ENCODE measurements around the gene TRPV5. TPM values are rescaled to one million over a fixed set of nuclear protein-coding genes. Genes with fewer than 3 reads are reported as not detected.

The TRPV5 gene
- polyA plus RNA-seq, 1 experiment: not detected

GRCh38 chr7:142876991-142877910 is 56.3 kb downstream of the TRPV5 start:
- no peak overlapping the region for H3K4me3 ChIP-seq (ENCODE audit: low read depth, low read length)
- no peak for TF ChIP-seq CTCF (IDR thresholded peaks at IDR 0.05; ENCODE audit: low read depth, low read length)
- H3K27me3 ChIP-seq (ENCODE audit: control insufficient read depth, insufficient read depth, low read length): no peaks in the 10 kb centered on the region
- H3K9me3 ChIP-seq (ENCODE audit: control insufficient read depth, insufficient read depth, low read length): peaks cover 7% of the 10 kb centered on the region; the same call in 1 of the 2 replicates
- DNase-seq (ENCODE audit: low read depth, low spot score): no peak
- CTCF ChIA-PET: no interaction called here
- POLR2A ChIA-PET: no interaction called here
- H3K27ac ChIP-seq (ENCODE audit: low read depth, low read length): no peak overlapping the region

- ChIA-PET POLR2A (no interaction called here), CTCF (no interaction called here)
- H3K4me3 ChIP-seq (ENCODE audit: low read depth, low read length): no peak overlapping the region
Measured at GRCh38 chr7:142876236-142876960, 57.1 kb downstream of the TRPV5 start.

DNA sequence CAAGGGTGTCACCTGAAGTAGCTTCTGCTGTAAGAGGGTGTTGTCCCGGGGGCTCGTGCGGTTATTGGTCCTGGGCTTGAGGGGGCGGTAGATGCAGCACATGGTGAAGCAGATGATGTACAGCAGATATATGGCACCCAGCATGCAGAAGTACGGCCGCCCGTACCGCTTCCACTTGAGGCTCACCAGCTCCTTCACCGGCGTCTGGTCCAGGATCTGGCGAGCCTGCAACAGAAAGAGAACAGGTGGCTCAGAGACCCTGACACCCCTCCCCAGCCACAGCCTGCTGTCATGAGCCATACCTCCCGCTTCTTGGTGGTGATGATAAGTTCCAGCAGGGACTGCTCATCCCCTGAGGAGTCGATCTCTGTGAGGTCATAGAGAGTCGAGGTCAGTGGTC is 58.1 kb downstream of the TRPV5 start:
- Histone ChIP-seq H3K9me3 (ENCODE audit: control insufficient read depth, insufficient read depth, low read length) (peaks cover 15% of the 10 kb centered on the region; the same call in 1 of the 2 replicates), H3K27me3 (ENCODE audit: control insufficient read depth, insufficient read depth, low read length) (no peaks in the 10 kb centered on the region), H3K27ac (ENCODE audit: low read depth, low read length) (no peak overlapping the region), H3K4me3 (ENCODE audit: low read depth, low read length) (no peak overlapping the region)
- DNase-seq (ENCODE audit: low read depth, low spot score): no peak
- POLR2A ChIA-PET: no interaction called here
- no peak for TF ChIP-seq CTCF (IDR thresholded peaks at IDR 0.05; ENCODE audit: low read depth, low read length)
- CTCF ChIA-PET: no interaction called here

More at GRCh38 chr7:142876236-142876960, 57.1 kb downstream of the TRPV5 start:
- H3K27me3 ChIP-seq (ENCODE audit: control insufficient read depth, insufficient read depth, low read length): no peaks in the 10 kb centered on the region
- H3K27ac ChIP-seq (ENCODE audit: low read depth, low read length): no peak overlapping the region
- no peak for TF ChIP-seq CTCF (IDR thresholded peaks at IDR 0.05; ENCODE audit: low read depth, low read length)
- H3K9me3 ChIP-seq (ENCODE audit: control insufficient read depth, insufficient read depth, low read length): peaks cover 8% of the 10 kb centered on the region; the same call in 1 of the 2 replicates
- DNase-seq (ENCODE audit: low read depth, low spot score): no peak

GRCh38 chr7:142874837-142875236 is 58.7 kb downstream of the TRPV5 start:
- Histone ChIP-seq H3K9me3 (ENCODE audit: control insufficient read depth, insufficient read depth, low read length) (peaks cover 21% of the 10 kb centered on the region), H3K27ac (ENCODE audit: low read depth, low read length) (no peak overlapping the region), H3K27me3 (ENCODE audit: control insufficient read depth, insufficient read depth, low read length) (no peaks in the 10 kb centered on the region), H3K4me3 (ENCODE audit: low read depth, low read length) (no peak overlapping the region)
- ChIA-PET CTCF (no interaction called here), POLR2A (no interaction called here)
- TF ChIP-seq CTCF (IDR thresholded peaks at IDR 0.05; ENCODE audit: low read depth, low read length): no peak
- DNase-seq (ENCODE audit: low read depth, low spot score): no peak

- H3K27ac ChIP-seq (ENCODE audit: low read depth, low read length): no peak overlapping the region
- H3K9me3 ChIP-seq (ENCODE audit: control insufficient read depth, insufficient read depth, low read length): peaks cover 21% of the 10 kb centered on the region
- no peaks in the 10 kb centered on the region for H3K27me3 ChIP-seq (ENCODE audit: control insufficient read depth, insufficient read depth, low read length)
- ChIA-PET POLR2A (no interaction called here), CTCF (no interaction called here)
- no peak for DNase-seq (ENCODE audit: low read depth, low spot score)
- TF ChIP-seq CTCF (IDR thresholded peaks at IDR 0.05; ENCODE audit: low read depth, low read length): no peak
- H3K4me3 ChIP-seq (ENCODE audit: low read depth, low read length): no peak overlapping the region
Measured at GRCh38 chr7:142874409-142874808, 59.1 kb downstream of the TRPV5 start.

All from AG04450 (cell line).